ENCODE measurements around the gene ZMYND8. TPM values are rescaled to one million over a fixed set of nuclear protein-coding genes. Genes with fewer than 3 reads are reported as not detected.
"Not testable (repeated sequence)": the region's sequence is repeated elsewhere in the genome, so short reads cannot be mapped to it uniquely, and the experiment has no call there.

Gene ZMYND8
- total RNA-seq, 2 experiments from 2014 or later, result 28.1 to 29.6 TPM

DNA sequence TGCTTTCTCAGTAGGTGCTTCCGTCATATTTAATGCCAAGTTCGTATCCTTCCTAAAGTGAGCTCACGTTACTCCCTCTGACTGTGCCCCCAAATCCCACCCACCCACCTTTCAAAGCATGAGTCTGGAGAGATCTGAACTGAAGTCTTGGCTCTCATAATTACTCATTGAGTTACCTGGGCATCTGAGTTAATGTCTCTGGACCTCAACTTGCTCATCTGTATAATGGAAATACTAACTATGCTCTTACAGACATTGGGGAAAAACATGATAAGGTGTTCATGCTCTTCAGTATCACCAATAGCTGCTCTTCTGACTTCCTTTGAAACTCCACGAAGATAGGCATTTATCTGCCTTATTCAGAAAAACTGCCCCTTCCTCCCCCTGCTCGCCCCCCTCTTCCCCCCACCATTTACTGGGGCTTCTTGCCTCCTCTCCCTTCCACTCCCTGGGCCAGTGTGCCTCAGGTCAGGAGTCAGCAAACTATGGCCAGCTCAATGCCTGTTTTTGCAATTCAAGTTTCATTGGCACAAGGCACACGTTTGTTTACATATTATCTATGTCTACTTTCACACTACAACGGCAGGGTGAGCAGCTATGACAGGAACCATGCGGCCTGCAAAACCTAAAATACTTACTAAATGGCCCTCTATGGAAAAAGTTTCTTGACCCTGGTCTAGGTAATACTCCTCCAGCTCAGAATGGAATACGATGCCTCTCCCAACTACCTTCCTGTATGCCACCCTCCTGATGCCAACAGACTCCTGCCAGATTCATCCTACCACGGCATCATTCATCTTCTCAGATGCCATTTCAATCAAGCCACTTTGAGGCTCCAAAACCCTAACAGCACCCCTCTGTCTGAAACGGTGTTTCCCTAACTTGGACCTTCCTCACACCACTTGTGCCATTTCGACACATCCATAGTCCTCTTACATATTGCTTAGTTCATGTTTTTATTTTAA lies 138.7 kb downstream of the ZMYND8 start:
- Mint-ChIP-seq H3K4me1 (ENCODE audit: low read depth) (no peaks in the 10 kb centered on the region), H3K4me3 (no peak overlapping the region), H3K9me3 (no peaks in the 10 kb centered on the region), H3K36me3 (peaks cover 42% of the 10 kb centered on the region), H3K27me3 (no peaks in the 10 kb centered on the region), H3K27ac (no peak overlapping the region)
- ChIA-PET CTCF (interaction anchor here (1.3 to 13.6 kb wide), 7 partner anchors 19 to 176 kb away, joined by 3 to 122 read pairs (median 5); no protein-coding TSS in a partner anchor), POLR2A (no interaction called here)
- no peak for DNase-seq
- intact Hi-C loops (cut with micrococcal nuclease), result no loop called here

DNA sequence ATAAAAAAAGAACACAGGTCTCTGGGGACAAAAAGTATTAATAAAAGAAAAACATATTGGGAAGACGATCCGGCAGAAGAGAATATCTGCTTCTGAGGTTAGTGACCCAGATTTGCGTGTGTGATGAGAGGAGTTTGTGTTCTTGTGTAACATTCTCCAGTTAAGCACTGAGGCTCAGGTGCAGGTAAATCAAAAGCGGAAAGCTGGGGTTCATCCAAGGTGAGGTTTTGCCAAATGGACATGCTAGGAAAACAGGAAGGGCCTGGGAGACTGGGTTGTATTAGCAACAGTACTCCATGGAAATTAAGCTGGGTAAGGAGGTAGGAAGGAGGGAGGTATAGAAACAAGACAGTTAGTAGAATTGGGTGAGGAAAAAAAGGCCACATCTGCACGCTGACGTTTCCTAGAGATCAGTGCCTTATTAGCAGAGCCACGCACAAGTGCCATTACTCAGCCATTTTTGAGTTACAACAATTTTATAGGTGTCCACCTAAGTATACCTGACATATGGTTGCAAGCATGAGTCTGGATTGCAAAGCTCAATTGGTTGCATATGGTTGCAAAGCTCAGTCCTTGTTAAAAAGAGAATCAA lies 139.6 kb downstream of the ZMYND8 start:
- Mint-ChIP-seq H3K27me3 (no peaks in the 10 kb centered on the region), H3K4me3 (no peak overlapping the region), H3K4me1 (ENCODE audit: low read depth) (no peaks in the 10 kb centered on the region), H3K27ac (no peak overlapping the region), H3K36me3 (peaks cover 35% of the 10 kb centered on the region), H3K9me3 (no peaks in the 10 kb centered on the region)
- CTCF ChIA-PET, result interaction anchor here (1.5 to 13.6 kb wide), 4 partner anchors 20 to 166 kb away, joined by 3 to 122 read pairs (median 6); no protein-coding TSS in a partner anchor
- POLR2A ChIA-PET, result no interaction called here
- DNase-seq, result no peak
- intact Hi-C loops (cut with micrococcal nuclease), result no loop called here

- Mint-ChIP-seq H3K27me3 (no peaks in the 10 kb centered on the region), H3K4me3 (no peak overlapping the region), H3K9me3 (no peaks in the 10 kb centered on the region), H3K36me3 (peaks cover 29% of the 10 kb centered on the region), H3K4me1 (ENCODE audit: low read depth) (no peaks in the 10 kb centered on the region), H3K27ac (no peak overlapping the region)
- intact Hi-C loops (cut with micrococcal nuclease), result no loop called here
- ChIA-PET CTCF (interaction anchor here (13.6 kb wide), 1 partner anchor 167 kb away, joined by 122 read pairs; no protein-coding TSS in a partner anchor), POLR2A (no interaction called here)
- DNase-seq, result no peak
Observed at GRCh38 chr20:47215653-47216397, 140.7 kb downstream of the ZMYND8 start.

- peaks cover 25% of the 10 kb centered on the region for H3K36me3 Mint-ChIP-seq
- no peaks in the 10 kb centered on the region for H3K4me1 Mint-ChIP-seq (ENCODE audit: low read depth)
- H3K27me3 Mint-ChIP-seq, result no peaks in the 10 kb centered on the region
- no peak for DNase-seq
- ChIA-PET POLR2A (no interaction called here), CTCF (interaction anchor here (1.0 to 13.6 kb wide), 4 partner anchors 16 to 169 kb away, joined by 3 to 122 read pairs (median 6); no protein-coding TSS in a partner anchor)
- no peak overlapping the region for H3K4me3 Mint-ChIP-seq
- intact Hi-C loops (cut with micrococcal nuclease), result no loop called here
- no peaks in the 10 kb centered on the region for H3K9me3 Mint-ChIP-seq
- H3K27ac Mint-ChIP-seq, result no peak overlapping the region
Observed at GRCh38 chr20:47213966-47214365, 142.5 kb downstream of the ZMYND8 start.

DNA sequence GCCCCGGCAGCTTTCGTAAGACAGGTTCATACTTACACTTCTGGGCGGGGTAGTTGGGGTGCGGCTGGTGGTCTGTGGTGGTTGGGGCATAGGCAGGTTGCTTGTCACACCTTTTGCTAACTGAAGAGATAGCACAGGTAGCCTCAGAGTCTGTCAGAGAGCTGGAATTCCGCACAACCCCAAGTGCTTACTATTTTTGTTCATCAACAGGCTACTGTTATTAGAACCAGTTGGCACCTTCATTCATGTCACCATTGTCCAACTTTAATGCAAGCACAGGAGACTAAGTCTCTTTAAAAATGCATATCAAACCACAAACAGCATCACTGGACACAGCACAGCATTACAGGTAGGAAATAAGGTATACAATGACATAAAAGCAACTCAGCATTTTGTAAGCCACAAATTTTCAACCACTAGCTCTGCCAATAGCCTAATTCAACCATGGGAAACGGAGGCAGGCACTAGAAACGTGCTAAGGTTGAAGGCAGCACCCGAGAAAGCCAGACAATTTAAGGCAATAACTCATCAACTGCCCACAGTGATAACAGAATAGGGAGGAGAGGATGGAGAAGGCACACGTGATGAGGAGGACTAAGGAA lies 143.8 kb downstream of the ZMYND8 start:
- Mint-ChIP-seq H3K4me3 (no peak overlapping the region), H3K4me1 (ENCODE audit: low read depth) (no peaks in the 10 kb centered on the region), H3K9me3 (no peaks in the 10 kb centered on the region), H3K27me3 (no peaks in the 10 kb centered on the region), H3K36me3 (peaks cover 14% of the 10 kb centered on the region), H3K27ac (no peak overlapping the region)
- intact Hi-C loops (cut with micrococcal nuclease), result no loop called here
- POLR2A ChIA-PET, result no interaction called here
- CTCF ChIA-PET, result interaction anchor here (1.2 to 13.6 kb wide), 3 partner anchors 16 to 170 kb away, joined by 4 to 122 read pairs (median 7); no protein-coding TSS in a partner anchor
- no peak for DNase-seq

GRCh38 chr20:47211036-47211435 lies 145.5 kb downstream of the ZMYND8 start:
- Mint-ChIP-seq H3K27me3 (no peaks in the 10 kb centered on the region), H3K4me1 (ENCODE audit: low read depth) (no peaks in the 10 kb centered on the region), H3K4me3 (no peak overlapping the region), H3K27ac (no peak overlapping the region), H3K9me3 (no peaks in the 10 kb centered on the region), H3K36me3 (peaks cover 14% of the 10 kb centered on the region)
- DNase-seq, result no peak
- ChIA-PET POLR2A (no interaction called here), CTCF (interaction anchor here (1.3 to 13.6 kb wide), 2 partner anchors 13 to 172 kb away, joined by 5 to 122 read pairs; no protein-coding TSS in a partner anchor)
- intact Hi-C loops (cut with micrococcal nuclease), result no loop called here

DNA sequence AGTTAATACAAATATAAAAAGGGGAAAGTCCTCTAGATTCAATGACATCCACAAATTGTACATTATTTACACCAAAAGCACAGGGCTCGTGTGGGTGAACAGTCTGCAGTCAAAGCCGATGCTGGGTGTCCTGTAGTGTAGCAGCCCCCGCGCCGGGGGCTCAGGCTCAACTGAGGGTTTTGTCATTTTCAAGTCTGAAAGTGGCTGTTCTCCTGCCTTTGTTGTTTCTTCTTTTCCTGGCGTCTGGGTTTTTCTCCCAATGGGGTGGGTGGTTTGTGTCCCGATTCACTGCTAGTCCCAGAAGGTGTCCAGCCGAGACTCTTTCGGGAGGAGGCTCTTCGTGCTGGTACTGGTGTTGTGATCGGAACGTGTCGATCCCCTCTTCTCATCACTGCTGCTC lies 146.0 kb downstream of the ZMYND8 start:
- Mint-ChIP-seq H3K9me3 (no peaks in the 10 kb centered on the region), H3K27me3 (no peaks in the 10 kb centered on the region), H3K27ac (no peak overlapping the region), H3K4me3 (no peak overlapping the region), H3K4me1 (ENCODE audit: low read depth) (no peaks in the 10 kb centered on the region), H3K36me3 (peaks cover 9% of the 10 kb centered on the region)
- DNase-seq, result no peak
- intact Hi-C loops (cut with micrococcal nuclease), result no loop called here
- ChIA-PET CTCF (interaction anchor here (1.1 kb wide), 1 partner anchor 12 kb away, joined by 3 read pairs; no protein-coding TSS in a partner anchor), POLR2A (no interaction called here)

DNA sequence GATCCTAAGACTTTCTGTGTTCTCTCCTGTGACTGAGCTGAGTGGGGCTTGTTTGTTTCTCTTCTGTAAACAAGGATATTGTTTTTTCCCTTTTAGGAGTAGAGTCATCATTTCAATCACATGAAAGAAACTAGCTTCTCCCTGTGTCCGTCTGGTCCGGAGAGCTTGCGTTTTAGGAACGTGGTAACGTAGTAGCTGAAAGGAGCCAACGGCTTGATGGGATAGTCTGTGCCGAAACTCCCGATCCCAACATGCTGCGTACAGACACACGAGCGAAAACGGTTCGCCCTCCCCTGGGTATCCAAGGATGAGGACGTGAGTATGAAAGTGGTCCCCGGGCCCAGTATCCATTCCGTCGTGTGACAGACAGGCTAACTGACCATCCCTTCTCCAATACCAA lies 146.5 kb downstream of the ZMYND8 start:
- ChIA-PET POLR2A (no interaction called here), CTCF (interaction anchor here (1.1 kb wide), 1 partner anchor 12 kb away, joined by 3 read pairs; no protein-coding TSS in a partner anchor)
- peaks cover 9% of the 10 kb centered on the region for H3K36me3 Mint-ChIP-seq

GRCh38 chr20:47208534-47209174 lies 147.8 kb downstream of the ZMYND8 start:
- DNase-seq, result no peak
- ChIA-PET CTCF (interaction anchor here (1.1 kb wide), 1 partner anchor 12 kb away, joined by 3 read pairs; no protein-coding TSS in a partner anchor), POLR2A (no interaction called here)
- H3K4me3 Mint-ChIP-seq, result no peak overlapping the region
- no peaks in the 10 kb centered on the region for H3K27me3 Mint-ChIP-seq
- no peak overlapping the region for H3K27ac Mint-ChIP-seq
- no peaks in the 10 kb centered on the region for H3K4me1 Mint-ChIP-seq (ENCODE audit: low read depth)
- H3K36me3 Mint-ChIP-seq, result peaks cover 9% of the 10 kb centered on the region
- H3K9me3 Mint-ChIP-seq, result no peaks in the 10 kb centered on the region
- intact Hi-C loops (cut with micrococcal nuclease), result no loop called here

More for the DNA sequence above, 146.5 kb downstream of the ZMYND8 start:
- DNase-seq, result no peak
- Mint-ChIP-seq H3K4me1 (ENCODE audit: low read depth) (no peaks in the 10 kb centered on the region), H3K4me3 (no peak overlapping the region), H3K27ac (no peak overlapping the region), H3K9me3 (no peaks in the 10 kb centered on the region), H3K27me3 (no peaks in the 10 kb centered on the region)
- intact Hi-C loops (cut with micrococcal nuclease), result no loop called here

- no peaks in the 10 kb centered on the region for H3K9me3 Mint-ChIP-seq
- H3K4me1 Mint-ChIP-seq (ENCODE audit: low read depth), result no peaks in the 10 kb centered on the region
- H3K4me3 Mint-ChIP-seq, result no peak overlapping the region
- H3K27ac Mint-ChIP-seq, result no peak overlapping the region
- no peaks in the 10 kb centered on the region for H3K27me3 Mint-ChIP-seq
- DNase-seq, result no peak
- POLR2A ChIA-PET, result no interaction called here
- intact Hi-C loops (cut with micrococcal nuclease), result no loop called here
- H3K36me3 Mint-ChIP-seq, result peaks cover 9% of the 10 kb centered on the region
- CTCF ChIA-PET, result interaction anchor here (1.1 to 3.2 kb wide), 2 partner anchors 11 to 177 kb away, joined by 3 to 26 read pairs; no protein-coding TSS in a partner anchor
Observed at GRCh38 chr20:47206962-47207641, 149.4 kb downstream of the ZMYND8 start.

- H3K4me1 Mint-ChIP-seq (ENCODE audit: low read depth); H3K27me3 Mint-ChIP-seq; H3K4me3 Mint-ChIP-seq; POLR2A ChIA-PET; H3K36me3 Mint-ChIP-seq; DNase-seq; H3K9me3 Mint-ChIP-seq; H3K27ac Mint-ChIP-seq; intact Hi-C loops (cut with micrococcal nuclease): not testable (repeated sequence)
- CTCF ChIA-PET, result interaction anchor here (3.2 kb wide), 1 partner anchor 178 kb away, joined by 26 read pairs; no protein-coding TSS in a partner anchor
Observed at GRCh38 chr20:47206552-47206951, 149.9 kb downstream of the ZMYND8 start.
